Vagina (tissue), 2 donors: Measurements from ENCODE around the gene EPHA3. TPM values are rescaled to one million over a fixed set of nuclear protein-coding genes. Genes with fewer than 3 reads are reported as not detected.

ENCODE experiments used
- DNase-seq, 2 donors: peaks; one replicate each; pipeline ENCODE4 v3.0.0-alpha.2; 2017; ENCODE audit errors: extremely low spot score in 2 of 2
- H3K27ac ChIP-seq: fragments of 200-600 bp; sonication (generic); one replicate; pipeline ENCODE4 v1.5.1; 2019
- H3K27me3 ChIP-seq: fragments of 200-600 bp; sonication (generic); one replicate; pipeline ENCODE4 v1.5.1; 2019
- H3K36me3 ChIP-seq, 2 donors: fragments of 200-600 bp; sonication (generic); one replicate each; pipeline ENCODE4 v1.5.1; 2017 to 2019
- H3K4me1 ChIP-seq: fragments of 200-600 bp; sonication (generic); one replicate; pipeline ENCODE4 v1.5.1; 2019
- H3K4me3 ChIP-seq, 2 donors: fragments of 200-600 bp; sonication (generic); 1 replicate in 1 of 2; 2 replicates in 1 of 2; pipeline ENCODE4 v1.5.1; 2016 to 2019
- H3K9me3 ChIP-seq: fragments of 200-600 bp; sonication (generic); one replicate; pipeline ENCODE4 v1.5.1; 2019
- CTCF ChIP-seq, 3 experiments: fragments of 450-650 bp in 2 of 3; fragments of 200-600 bp in 1 of 3; sonication (generic) in 1 of 3; IDR thresholded peaks; one replicate each; pipeline ENCODE4 v1.5.1; 2017 to 2019; ENCODE audit warnings: antibody characterized with exemption in 3 of 3, mild to moderate bottlenecking in 2 of 3, moderate library complexity in 2 of 3
- POLR2A ChIP-seq, 2 donors: fragments of 450-650 bp; IDR thresholded peaks; one replicate each; pipeline ENCODE4 v1.6.1; 2017; ENCODE audit warnings: antibody characterized with exemption in 2 of 2, mild to moderate bottlenecking in 2 of 2, moderate library complexity in 2 of 2
- POLR2AphosphoS5 ChIP-seq, 2 donors: sonication (generic); formaldehyde crosslinking; IDR thresholded peaks; one replicate each; pipeline ENCODE4 v1.9.0; 2017; ENCODE audit warnings: antibody characterized with exemption in 2 of 2, mild to moderate bottlenecking in 2 of 2, low read depth in 1 of 2; ENCODE audit not compliant: insufficient read depth in 1 of 2
- intact Hi-C: fragments of 100-400 bp; cut with DNase I; formaldehyde crosslinking; loops from one replicate; pipeline ENCODE4 v1.15.1; 2023
- total RNA-seq: library from RNA; depleted of rRNA; stranded (reverse); fragments of >200 nt; gene quantifications from one replicate; pipeline ENCODE4 v1.2.3, GENCODE V29; 2016

Gene EPHA3
- total RNA-seq, 1 donor from 2014 or later, result 24.1 TPM

- no peaks in the 10 kb centered on the region for H3K27me3 ChIP-seq
- TF ChIP-seq POLR2A (IDR thresholded peaks at IDR 0.05) (no peak), CTCF (IDR thresholded peaks at IDR 0.05) (no peak), POLR2AphosphoS5 (IDR thresholded peaks at IDR 0.05; ENCODE audit: insufficient read depth in 1 of 2, low read depth in 1 of 2) (no peak)
- intact Hi-C loops, result no loop called here
- H3K4me3 ChIP-seq, result no peak overlapping the region
- no peak overlapping the region for H3K27ac ChIP-seq
- DNase-seq, result no peak
- no peaks in the 10 kb centered on the region for H3K36me3 ChIP-seq
- H3K4me1 ChIP-seq, result no peaks in the 10 kb centered on the region
- no peaks in the 10 kb centered on the region for H3K9me3 ChIP-seq
Measured at GRCh38 chr3:89173546-89173945, 66.1 kb downstream of the EPHA3 start.

DNA sequence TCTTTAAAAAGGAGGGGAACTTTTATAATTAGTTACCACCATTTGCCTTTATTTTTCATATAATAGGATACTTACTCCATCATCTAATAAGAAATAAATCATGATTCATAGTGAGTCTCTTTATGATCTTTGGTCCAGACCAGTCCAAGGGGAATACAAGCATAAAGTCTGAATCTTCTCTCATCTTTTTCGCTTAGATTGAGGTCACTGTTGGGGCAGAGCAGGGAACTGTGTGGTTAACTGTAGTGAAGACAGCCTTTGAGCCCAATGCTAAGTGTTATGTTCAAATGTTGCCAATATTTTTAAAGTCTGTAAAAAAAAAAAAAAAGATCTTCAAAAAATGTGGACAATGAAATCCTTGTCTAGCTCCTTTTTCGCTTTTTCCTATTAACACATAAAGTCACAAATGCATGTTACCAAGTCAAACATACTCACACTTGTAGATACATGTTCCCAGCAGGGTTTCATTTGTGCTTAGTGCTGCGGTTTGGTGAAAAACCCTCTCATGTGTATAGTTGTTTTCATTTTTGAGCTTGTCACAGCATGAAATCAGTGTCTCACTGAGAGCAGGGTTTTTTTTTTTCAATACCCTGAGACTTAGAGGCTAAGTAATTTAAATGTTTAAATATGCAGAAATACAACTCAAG, 72.1 kb downstream of the EPHA3 start:
- H3K27ac ChIP-seq, result no peak overlapping the region
- intact Hi-C loops, result no loop called here
- no peak overlapping the region for H3K4me3 ChIP-seq
- H3K4me1 ChIP-seq, result peaks cover 14% of the 10 kb centered on the region
- no peak for DNase-seq
- no peaks in the 10 kb centered on the region for H3K36me3 ChIP-seq
- H3K27me3 ChIP-seq, result no peaks in the 10 kb centered on the region
- no peaks in the 10 kb centered on the region for H3K9me3 ChIP-seq
- no peak for TF ChIP-seq CTCF (IDR thresholded peaks at IDR 0.05)
- TF ChIP-seq POLR2A (IDR thresholded peaks at IDR 0.05), result no peak
- no peak for TF ChIP-seq POLR2AphosphoS5 (IDR thresholded peaks at IDR 0.05; ENCODE audit: insufficient read depth in 1 of 2, low read depth in 1 of 2)

- no peaks in the 10 kb centered on the region for H3K9me3 ChIP-seq
- intact Hi-C loops, result no loop called here
- H3K4me1 ChIP-seq, result peaks cover 14% of the 10 kb centered on the region
- H3K27ac ChIP-seq, result no peak overlapping the region
- H3K36me3 ChIP-seq, result no peaks in the 10 kb centered on the region
- H3K4me3 ChIP-seq, result no peak overlapping the region
- TF ChIP-seq POLR2AphosphoS5 (IDR thresholded peaks at IDR 0.05; ENCODE audit: insufficient read depth in 1 of 2, low read depth in 1 of 2) (no peak), CTCF (IDR thresholded peaks at IDR 0.05) (no peak), POLR2A (IDR thresholded peaks at IDR 0.05) (no peak)
- no peaks in the 10 kb centered on the region for H3K27me3 ChIP-seq
- DNase-seq, result no peak
Measured at GRCh38 chr3:89180334-89180733, 72.9 kb downstream of the EPHA3 start.

DNA sequence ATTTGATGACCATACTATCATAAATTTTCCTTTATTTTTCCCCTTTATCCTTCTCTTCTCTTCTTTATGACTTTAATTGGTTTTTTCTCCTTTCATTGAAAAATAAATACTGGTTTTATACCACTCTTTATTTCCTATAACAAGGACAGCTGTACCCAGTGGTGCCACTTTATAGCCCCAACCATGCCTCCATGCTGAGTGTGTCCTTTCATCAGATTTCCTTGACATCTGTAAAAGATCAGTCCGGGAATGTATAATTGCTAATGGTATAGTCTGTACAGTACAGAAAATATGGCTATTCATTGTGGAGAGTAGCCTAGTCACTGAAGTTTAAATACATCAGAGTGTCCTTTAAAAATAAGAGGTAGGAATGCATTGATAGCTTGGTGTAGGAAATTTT, 74.6 kb downstream of the EPHA3 start:
- intact Hi-C loops, result no loop called here
- Histone ChIP-seq H3K4me1 (peaks cover 19% of the 10 kb centered on the region), H3K4me3 (no peak overlapping the region), H3K27me3 (no peaks in the 10 kb centered on the region), H3K27ac (no peak overlapping the region), H3K9me3 (no peaks in the 10 kb centered on the region), H3K36me3 (no peaks in the 10 kb centered on the region)
- no peak for DNase-seq
- no peak for TF ChIP-seq POLR2AphosphoS5 (IDR thresholded peaks at IDR 0.05; ENCODE audit: insufficient read depth in 1 of 2, low read depth in 1 of 2)
- TF ChIP-seq POLR2A (IDR thresholded peaks at IDR 0.05), result no peak
- no peak for TF ChIP-seq CTCF (IDR thresholded peaks at IDR 0.05)

GRCh38 chr3:89184151-89184995, 77.0 kb downstream of the EPHA3 start:
- no peak for DNase-seq
- H3K27me3 ChIP-seq, result no peaks in the 10 kb centered on the region
- peaks cover 19% of the 10 kb centered on the region for H3K4me1 ChIP-seq
- TF ChIP-seq POLR2AphosphoS5 (IDR thresholded peaks at IDR 0.05; ENCODE audit: insufficient read depth in 1 of 2, low read depth in 1 of 2), result no peak
- TF ChIP-seq CTCF (IDR thresholded peaks at IDR 0.05), result no peak
- H3K4me3 ChIP-seq, result no peak overlapping the region
- H3K9me3 ChIP-seq, result no peaks in the 10 kb centered on the region
- no peak overlapping the region for H3K27ac ChIP-seq
- intact Hi-C loops, result no loop called here
- H3K36me3 ChIP-seq, result no peaks in the 10 kb centered on the region
